GM21737 (cell line): ENCODE measurements around the gene NDST3.

ENCODE experiments used
- ATAC-seq: cut with Tn5 transposase; IDR thresholded peaks from one replicate; pipeline ENCODE4 v1.9.1; 2021; ENCODE audit warnings: mild to moderate bottlenecking, moderate library complexity; ENCODE audit not compliant: unreplicated experiment

Gene NDST3

GRCh38 chr4:118173956-118174725 is 139.9 kb downstream of the NDST3 start:
- no peak for ATAC-seq

GRCh38 chr4:118175506-118175905 is 141.2 kb downstream of the NDST3 start:
- ATAC-seq: no peak

GRCh38 chr4:118177126-118177525 is 142.8 kb downstream of the NDST3 start:
- no peak for ATAC-seq

DNA sequence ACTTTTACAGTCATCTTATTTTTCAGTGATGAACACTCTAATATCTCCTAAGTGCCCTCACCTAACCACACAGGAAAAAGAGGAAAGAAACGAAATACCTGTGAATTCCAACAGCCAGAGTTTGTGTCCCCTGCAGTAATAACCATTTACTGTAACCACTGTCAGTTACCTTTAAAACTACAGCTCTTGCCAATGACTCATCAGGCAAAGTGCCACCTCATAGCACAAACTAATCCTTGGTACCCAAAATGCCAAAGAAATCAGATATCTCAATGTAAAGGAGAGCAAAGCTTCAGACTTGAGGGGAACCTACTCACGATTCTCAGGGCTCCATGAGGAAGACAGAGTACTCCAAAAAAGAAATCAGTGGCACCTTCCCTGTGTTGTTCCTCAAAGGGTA is 146.5 kb downstream of the NDST3 start:
- no peak for ATAC-seq

DNA sequence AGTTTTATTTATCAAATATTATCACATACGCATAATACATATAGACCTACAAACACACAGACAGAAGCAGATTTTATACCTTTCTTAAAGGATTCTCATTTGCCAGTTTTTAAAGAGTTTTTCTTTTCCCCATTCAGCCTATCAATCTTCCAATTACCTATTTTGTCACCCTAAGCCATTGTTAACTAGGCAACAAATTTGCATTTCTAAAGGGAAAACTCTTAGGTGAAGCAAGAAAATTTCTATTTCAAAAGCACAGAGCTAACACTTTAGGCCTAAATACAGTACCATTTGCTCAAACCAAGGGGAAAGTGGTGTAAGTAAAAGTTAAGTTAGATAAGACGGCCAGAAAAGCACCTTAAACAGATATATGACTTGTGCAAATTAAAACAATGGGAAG is 156.6 kb downstream of the NDST3 start:
- ATAC-seq: no peak

- no peak for ATAC-seq
Measured at GRCh38 chr4:118193421-118193820, 159.1 kb downstream of the NDST3 start.

- ATAC-seq: no peak
Measured at GRCh38 chr4:118206627-118207026, 172.3 kb downstream of the NDST3 start.

DNA sequence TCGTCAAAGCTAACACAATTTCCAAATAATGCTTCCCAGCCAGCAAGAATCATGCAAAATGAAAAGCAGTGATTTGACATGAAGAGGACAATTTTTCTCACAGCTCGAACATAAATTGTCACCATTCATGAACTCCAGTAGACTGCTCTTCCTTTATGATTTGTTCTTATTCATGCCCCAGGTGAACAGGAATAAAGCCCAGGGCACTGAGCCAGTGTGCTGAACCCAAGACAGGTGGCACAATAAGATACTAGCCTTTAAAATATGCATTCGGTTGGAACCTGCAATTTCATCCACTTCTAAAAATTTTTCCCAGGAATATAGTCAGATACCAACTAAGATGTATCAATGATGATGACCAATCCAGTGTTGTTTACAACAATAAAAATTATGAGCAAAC is 178.8 kb downstream of the NDST3 start:
- ATAC-seq: no peak

- ATAC-seq: no peak
Measured at GRCh38 chr4:118215826-118216225, 181.5 kb downstream of the NDST3 start.

GRCh38 chr4:118221227-118221800 is 187.0 kb downstream of the NDST3 start:
- no peak for ATAC-seq

DNA sequence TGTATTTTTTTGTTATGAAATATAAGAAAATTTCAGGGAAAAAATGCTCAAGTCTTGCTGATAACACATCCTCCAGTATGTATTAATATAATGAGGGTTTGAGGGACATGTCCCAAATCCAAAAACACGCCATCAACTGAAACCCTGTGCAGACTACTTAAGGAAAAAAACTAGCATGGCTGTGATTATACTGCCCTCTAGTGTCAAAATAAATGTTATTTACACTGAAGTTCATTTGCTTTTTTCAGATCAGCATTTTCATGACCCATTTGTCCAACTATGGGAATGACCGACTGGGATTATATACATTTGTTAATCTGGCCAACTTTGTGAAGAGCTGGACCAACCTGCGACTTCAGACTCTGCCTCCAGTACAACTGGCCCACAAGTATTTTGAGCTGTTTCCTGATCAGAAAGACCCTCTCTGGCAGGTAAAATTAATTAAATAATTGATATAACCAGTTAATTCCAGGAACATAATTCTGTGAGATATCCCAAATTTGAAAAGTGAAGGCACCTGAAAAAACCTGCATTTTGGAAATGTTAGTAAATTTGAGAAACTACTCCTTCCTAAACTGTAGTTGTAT is 190.1 kb downstream of the NDST3 start:
- no peak for ATAC-seq

DNA sequence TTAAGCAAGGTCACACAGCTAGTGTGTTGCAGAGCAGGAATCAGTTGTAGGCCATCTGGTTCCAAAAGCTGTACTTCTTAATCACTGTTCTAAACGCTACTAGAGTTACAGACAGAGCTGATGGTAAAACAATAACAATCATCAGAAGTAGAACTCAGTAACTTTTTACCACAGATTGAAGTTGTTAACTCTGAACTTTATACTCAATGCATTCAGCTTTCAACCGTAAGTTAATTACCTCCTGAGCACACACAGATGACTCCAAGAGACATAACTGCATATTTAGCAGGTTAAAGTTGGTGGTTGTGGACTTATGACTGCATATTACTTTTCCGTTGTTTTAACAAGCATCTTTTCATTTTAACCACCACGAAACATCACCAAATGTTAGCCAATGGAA is 191.2 kb downstream of the NDST3 start:
- no peak for ATAC-seq

DNA sequence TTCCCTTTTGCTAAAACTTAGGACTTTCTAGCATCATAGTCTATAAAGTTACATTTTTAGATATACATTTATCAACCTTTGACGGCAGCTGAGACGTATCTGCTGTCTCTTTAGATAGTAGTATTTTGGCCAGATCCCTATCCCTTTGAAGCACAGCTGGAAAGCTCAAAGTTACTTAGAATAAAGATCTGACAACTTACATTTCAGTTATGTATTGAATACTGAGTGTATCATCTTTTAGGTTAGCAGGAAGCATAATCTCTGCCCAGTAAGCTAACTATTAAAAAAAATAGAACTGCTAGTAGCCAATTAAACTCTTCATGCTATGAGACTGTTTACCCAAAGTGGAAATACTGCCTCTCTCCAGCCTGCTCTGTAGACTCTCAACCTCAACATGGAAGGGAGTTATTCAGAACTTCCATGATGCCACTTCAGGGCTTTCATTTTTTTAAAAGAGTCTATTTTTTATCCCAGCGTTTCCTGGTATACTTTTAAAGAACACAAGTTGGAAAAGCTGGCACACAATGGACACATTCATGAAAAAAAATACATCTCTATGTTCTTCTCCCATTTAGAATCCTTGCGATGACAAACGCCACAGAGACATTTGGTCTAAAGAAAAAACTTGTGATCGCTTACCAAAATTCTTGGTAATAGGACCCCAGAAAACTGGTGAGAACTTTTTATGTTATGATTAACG is 192.2 kb downstream of the NDST3 start:
- ATAC-seq: no peak

- no peak for ATAC-seq
Measured at GRCh38 chr4:118235566-118236120, 201.4 kb downstream of the NDST3 start.

DNA sequence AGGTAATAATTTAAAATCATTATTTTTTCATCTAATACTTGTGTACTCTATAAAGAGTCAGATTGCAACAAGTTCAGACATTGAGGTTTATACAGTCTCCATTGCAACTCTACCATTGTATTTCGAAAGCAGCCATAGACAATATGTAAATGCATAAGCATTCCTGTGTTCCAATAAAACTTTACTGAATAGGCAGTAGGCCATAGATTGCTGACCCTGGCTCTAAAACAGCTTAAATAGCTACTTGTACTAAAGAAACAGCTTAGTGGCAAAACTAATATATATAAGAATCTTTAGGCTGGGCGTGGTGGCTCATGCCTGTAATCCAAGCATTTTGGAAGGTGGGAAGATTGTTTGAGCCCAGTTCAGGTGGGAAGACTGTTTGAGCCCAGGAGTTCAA is 203.2 kb downstream of the NDST3 start:
- no peak for ATAC-seq

GRCh38 chr4:118249890-118250289 is 215.6 kb downstream of the NDST3 start:
- ATAC-seq: no peak

GRCh38 chr4:118254368-118254767 is 220.1 kb downstream of the NDST3 start:
- ATAC-seq: no peak

DNA sequence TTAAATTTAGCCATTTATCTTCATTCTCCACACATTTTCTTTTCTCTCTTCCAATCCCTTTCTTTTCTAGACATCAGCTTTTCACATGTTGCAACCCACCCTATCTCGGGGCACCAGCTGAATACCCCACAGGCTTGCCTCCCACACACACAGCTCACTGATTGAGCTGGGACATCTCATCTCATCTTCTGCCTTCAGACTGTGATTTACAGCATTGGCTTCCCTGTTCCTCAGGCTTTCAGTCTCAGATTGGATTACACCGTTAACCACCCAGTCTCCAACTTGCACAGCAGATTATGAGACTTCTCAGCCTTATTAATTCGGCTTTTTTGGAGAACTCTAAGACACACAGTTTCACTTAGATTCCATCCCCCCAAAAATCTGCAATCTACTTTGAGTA is 224.8 kb downstream of the NDST3 start:
- no peak for ATAC-seq

GRCh38 chr4:118260309-118260708 is 226.0 kb downstream of the NDST3 start:
- no peak for ATAC-seq

DNA sequence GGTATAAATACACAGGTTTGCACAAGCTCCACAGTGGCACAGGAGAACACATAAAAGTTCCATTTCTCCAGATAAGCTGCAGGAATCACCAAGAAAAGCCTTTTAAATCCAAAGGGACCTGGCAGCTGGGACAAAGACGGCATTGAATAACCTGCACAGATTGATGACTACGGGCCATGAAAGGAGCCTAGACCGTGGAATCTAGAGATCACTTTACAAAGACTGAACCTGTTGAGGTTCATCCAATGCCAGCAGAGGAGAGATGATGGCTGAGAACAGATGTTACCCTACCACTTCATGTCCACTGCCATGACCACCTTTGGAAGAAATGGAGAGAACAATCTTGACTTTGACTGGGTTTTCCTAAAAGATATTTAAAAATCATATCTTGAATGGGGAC is 229.8 kb downstream of the NDST3 start:
- no peak for ATAC-seq

DNA sequence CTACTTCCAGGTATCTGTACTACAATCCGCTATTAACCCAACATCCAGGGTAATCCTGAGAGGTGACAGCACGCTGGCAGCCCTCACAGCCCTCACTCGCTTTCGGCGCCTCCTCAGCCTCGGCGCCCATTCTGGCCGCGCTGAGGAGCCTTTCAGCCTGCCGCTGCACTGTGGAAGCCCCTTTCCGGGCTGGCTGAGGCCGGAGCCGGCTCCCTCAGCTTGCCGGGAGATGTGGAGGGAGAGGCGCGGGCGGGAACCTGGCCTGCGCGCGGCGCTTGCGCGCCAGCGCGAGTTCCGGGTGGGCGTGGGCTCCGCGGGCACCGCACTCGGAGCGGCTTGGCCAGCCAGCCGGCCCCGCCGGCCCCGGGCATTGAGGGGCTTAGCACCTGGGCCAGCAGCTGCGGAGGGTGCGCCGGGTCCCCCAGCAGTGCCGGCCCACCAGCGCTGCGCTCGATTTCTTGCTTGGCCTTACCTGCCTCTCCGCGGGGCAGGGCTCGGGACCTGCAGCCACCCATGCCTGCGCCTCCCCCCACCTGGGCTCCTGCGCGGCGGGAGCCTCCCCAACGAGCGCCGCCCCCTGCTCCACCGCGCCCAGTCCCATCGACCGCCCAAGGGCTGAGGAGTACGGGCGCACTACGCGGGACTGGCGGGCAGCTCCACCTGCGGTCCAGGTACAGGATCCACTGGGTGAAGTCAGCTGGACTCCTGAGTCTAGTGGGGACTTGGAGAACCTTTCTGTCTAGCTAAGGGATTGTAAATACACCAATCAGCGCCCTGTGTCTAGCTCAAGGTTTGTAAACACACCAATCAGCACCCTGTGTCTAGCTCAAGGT is 231.2 kb downstream of the NDST3 start:
- no peak for ATAC-seq
